Mesenchymal stem cell (in vitro differentiated cells and primary cell): ENCODE results near the gene DAGLB.
A peak's percentile ranks its signal among the peaks of the same experiment; 100 is the strongest.

Experiments
- DNase-seq: peaks from one replicate; pipeline ENCODE4 v3.0.0-alpha.2; 2013
- H2AFZ ChIP-seq: one replicate; pipeline ENCODE4 v1.6.1; 2013; ENCODE audit warnings: low read depth, mild to moderate bottlenecking, control low read depth, inconsistent platforms, low read length, moderate library complexity
- H2AK5ac ChIP-seq: 2 replicates; pipeline ENCODE4 v1.6.1; 2013; ENCODE audit warnings: low read length, moderate library complexity, mild to moderate bottlenecking, inconsistent platforms; ENCODE audit not compliant: severe bottlenecking
- H2BK120ac ChIP-seq: one replicate; pipeline ENCODE4 v1.6.1; 2013; ENCODE audit warnings: low read depth, mild to moderate bottlenecking, inconsistent platforms, low read length, moderate library complexity
- H2BK12ac ChIP-seq, 2 experiments: one replicate each; pipeline ENCODE4 v1.6.1; 2013; ENCODE audit warnings: inconsistent platforms in 2 of 2, low read length in 2 of 2, mild to moderate bottlenecking in 2 of 2, moderate library complexity in 2 of 2, control low read depth in 1 of 2
- H2BK15ac ChIP-seq: one replicate; pipeline ENCODE4 v1.6.1; 2013; ENCODE audit warnings: mild to moderate bottlenecking, low read depth, inconsistent platforms; ENCODE audit not compliant: poor library complexity, severe bottlenecking
- H2BK5ac ChIP-seq: 2 replicates; pipeline ENCODE4 v1.6.1; 2013; ENCODE audit warnings: low read depth, mild to moderate bottlenecking, low read length, control low read depth, inconsistent platforms; ENCODE audit not compliant: poor library complexity, severe bottlenecking
- H3K14ac ChIP-seq, 2 experiments: one replicate each; pipeline ENCODE4 v1.6.1; 2013; ENCODE audit warnings: inconsistent platforms in 2 of 2, low read length in 2 of 2, control low read depth in 1 of 2, mild to moderate bottlenecking in 1 of 2, moderate library complexity in 1 of 2
- H3K18ac ChIP-seq, 2 experiments: one replicate each; pipeline ENCODE4 v1.6.1; 2013; ENCODE audit warnings: inconsistent platforms in 2 of 2, low read length in 2 of 2, control low read depth in 1 of 2, low read depth in 1 of 2, mild to moderate bottlenecking in 1 of 2
- H3K23ac ChIP-seq, 2 experiments: one replicate each; pipeline ENCODE4 v1.6.1; 2013; ENCODE audit warnings: inconsistent platforms in 2 of 2, low read length in 2 of 2, mild to moderate bottlenecking in 2 of 2, moderate library complexity in 2 of 2, control low read depth in 1 of 2
- H3K27ac ChIP-seq: 2 replicates; pipeline ENCODE4 v1.5.1; 2013; ENCODE audit warnings: mild to moderate bottlenecking, moderate library complexity, low read length, control low read depth, inconsistent platforms; ENCODE audit not compliant: poor library complexity, severe bottlenecking
- H3K27me3 ChIP-seq, 2 experiments: 2 replicates each; pipeline versions ENCODE4 v1.6.1 to v1.7.0; 2013; ENCODE audit warnings: low read length in 2 of 2, mild to moderate bottlenecking in 2 of 2, moderate library complexity in 2 of 2, control low read depth in 1 of 2, inconsistent platforms in 1 of 2; ENCODE audit not compliant: control insufficient read depth in 1 of 2, insufficient read depth in 1 of 2
- H3K36me3 ChIP-seq, 2 experiments: 2 replicates each; pipeline versions ENCODE4 v1.6.1 to v1.7.0; 2013; ENCODE audit warnings: low read length in 2 of 2, control low read depth in 1 of 2, inconsistent platforms in 1 of 2, low read depth in 1 of 2, mild to moderate bottlenecking in 1 of 2; ENCODE audit not compliant: insufficient read depth in 2 of 2, control insufficient read depth in 1 of 2
- H3K4ac ChIP-seq, 2 experiments: one replicate each; pipeline ENCODE4 v1.6.1; 2013; ENCODE audit warnings: inconsistent platforms in 2 of 2, low read length in 2 of 2, mild to moderate bottlenecking in 2 of 2, moderate library complexity in 2 of 2, control low read depth in 1 of 2, low read depth in 1 of 2
- H3K4me1 ChIP-seq: 2 replicates; pipeline ENCODE4 v1.6.1; 2013; ENCODE audit warnings: low read depth, low read length, control low read depth; ENCODE audit not compliant: control insufficient read depth, insufficient read depth
- H3K4me2 ChIP-seq: 2 replicates; pipeline ENCODE4 v1.6.1; 2013; ENCODE audit warnings: low read length, mild to moderate bottlenecking, inconsistent platforms; ENCODE audit not compliant: poor library complexity, severe bottlenecking
- H3K4me3 ChIP-seq, 2 experiments: 2 replicates each; pipeline versions ENCODE4 v1.5.1 to v1.7.0; 2013; ENCODE audit warnings: low read length in 2 of 2, mild to moderate bottlenecking in 2 of 2, control low read depth in 1 of 2, low read depth in 1 of 2; ENCODE audit not compliant: insufficient read depth in 1 of 2
- H3K79me1 ChIP-seq: replicated peaks from 2 replicates; pipeline ENCODE4 v1.6.1; 2013; ENCODE audit warnings: mild to moderate bottlenecking, control low read depth, low read length, inconsistent platforms; ENCODE audit not compliant: poor library complexity, severe bottlenecking
- H3K9ac ChIP-seq: 2 replicates; pipeline ENCODE4 v1.7.0; 2013; ENCODE audit warnings: mild to moderate bottlenecking, low read length, moderate library complexity
- H3K9me3 ChIP-seq: 2 replicates; pipeline ENCODE4 v1.7.0; 2013; ENCODE audit warnings: mild to moderate bottlenecking, low read length; ENCODE audit not compliant: control insufficient read depth
- H4K8ac ChIP-seq: one replicate; pipeline ENCODE4 v1.6.1; 2013; ENCODE audit warnings: inconsistent platforms, mild to moderate bottlenecking, low read length, moderate library complexity
- H4K91ac ChIP-seq: one replicate; pipeline ENCODE4 v1.6.1; 2013; ENCODE audit warnings: mild to moderate bottlenecking, low read length, inconsistent platforms
- WGBS: methylation state at CpG from one replicate; pipeline ENCODE4 v1.1.7; 2013; ENCODE audit warnings: mixed read lengths; 5-methylcytosine and 5-hydroxymethylcytosine counted together

Gene DAGLB

GRCh38 chr7:6409944-6410693 is 37.6 kb downstream of the DAGLB start:
- H3K23ac ChIP-seq: no peak overlapping the region
- H2BK120ac ChIP-seq: no peak overlapping the region
- no peak overlapping the region for H3K27ac ChIP-seq
- H4K8ac ChIP-seq: peak overlapping the region; percentile 45
- no peak overlapping the region for H3K4ac ChIP-seq
- H3K9ac ChIP-seq: no peak overlapping the region
- no peak overlapping the region for H2BK12ac ChIP-seq
- no peak for DNase-seq
- no peaks in the 10 kb centered on the region for H3K9me3 ChIP-seq
- no peak overlapping the region for H2BK15ac ChIP-seq
- no peak overlapping the region for H2BK5ac ChIP-seq
- no peaks in the 10 kb centered on the region for H3K4me1 ChIP-seq
- H2AFZ ChIP-seq: no peak overlapping the region
- no peaks in the 10 kb centered on the region for H3K27me3 ChIP-seq
- no peak overlapping the region for H4K91ac ChIP-seq
- peaks cover 45% of the 10 kb centered on the region for H3K79me1 ChIP-seq
- H3K36me3 ChIP-seq: peaks cover 79 to 90% of the 10 kb centered on the region in 2 experiments
- no peak overlapping the region for H3K14ac ChIP-seq
- no peak overlapping the region for H3K4me3 ChIP-seq
- H3K4me2 ChIP-seq: no peak overlapping the region
- H2AK5ac ChIP-seq: no peak overlapping the region
- WGBS: 95% methylated on average over 32 of the region's 34 CpGs
- H3K18ac ChIP-seq: no peak overlapping the region

DNA sequence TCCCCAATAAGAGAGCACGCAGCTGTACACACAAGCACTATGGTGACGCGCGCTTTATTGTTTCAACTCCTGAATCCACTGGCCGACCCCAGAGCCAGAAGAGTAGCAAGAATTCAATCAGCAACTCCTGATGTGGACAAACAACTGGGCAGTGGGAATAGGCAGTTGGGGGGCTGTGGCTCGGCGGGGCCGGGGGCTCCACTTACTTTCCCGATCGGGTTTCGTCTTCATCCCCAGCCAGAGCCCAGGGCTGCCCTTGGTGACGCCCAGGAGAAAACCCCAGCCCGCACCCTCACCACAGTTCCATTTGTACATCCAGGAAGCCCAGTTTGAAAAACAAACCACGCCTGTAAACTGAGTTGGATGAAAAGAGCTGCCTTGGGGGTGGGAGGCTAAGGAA is 38.7 kb downstream of the DAGLB start:
- no peak overlapping the region for H4K8ac ChIP-seq
- no peaks in the 10 kb centered on the region for H3K9me3 ChIP-seq
- no peaks in the 10 kb centered on the region for H3K4me1 ChIP-seq
- H3K79me1 ChIP-seq: peaks cover 48% of the 10 kb centered on the region
- H3K14ac ChIP-seq: no peak overlapping the region
- no peak overlapping the region for H3K4me2 ChIP-seq
- no peak overlapping the region for H3K9ac ChIP-seq
- H3K4ac ChIP-seq: no peak overlapping the region
- no peak for DNase-seq
- H3K4me3 ChIP-seq: no peak overlapping the region
- no peak overlapping the region for H3K27ac ChIP-seq
- H4K91ac ChIP-seq: no peak overlapping the region
- no peak overlapping the region for H2BK120ac ChIP-seq
- H3K27me3 ChIP-seq: no peaks in the 10 kb centered on the region
- 97% methylated on average over 8 of the region's 14 CpGs for WGBS
- peaks cover 81 to 90% of the 10 kb centered on the region in 2 experiments for H3K36me3 ChIP-seq
- no peak overlapping the region for H2AFZ ChIP-seq
- H2BK15ac ChIP-seq: no peak overlapping the region
- H3K23ac ChIP-seq: no peak overlapping the region
- no peak overlapping the region for H2BK12ac ChIP-seq
- no peak overlapping the region for H2AK5ac ChIP-seq
- H2BK5ac ChIP-seq: no peak overlapping the region
- H3K18ac ChIP-seq: no peak overlapping the region

DNA sequence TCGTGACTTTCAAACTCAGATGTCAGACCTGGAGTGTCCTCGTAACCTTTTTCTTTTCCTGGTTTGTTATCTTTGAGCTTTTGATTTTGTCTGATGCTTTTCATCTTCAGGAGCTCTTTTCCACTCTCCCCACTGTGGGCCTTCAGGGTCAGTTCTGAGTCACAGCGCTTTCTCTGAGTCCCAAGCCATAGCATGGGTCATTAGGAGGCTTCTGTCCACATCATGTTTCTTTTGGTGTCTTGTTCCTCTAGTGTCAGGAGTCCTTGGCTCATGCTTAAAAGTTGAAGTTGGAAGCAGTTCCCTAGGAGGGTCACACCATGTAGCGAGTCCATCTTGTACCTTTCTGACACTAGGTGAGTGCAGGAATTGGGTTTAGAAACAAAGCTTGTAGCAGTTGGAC is 40.3 kb downstream of the DAGLB start:
- Histone ChIP-seq H3K4ac (no peak overlapping the region), H2BK15ac (no peak overlapping the region), H3K23ac (no peak overlapping the region), H3K9me3 (no peaks in the 10 kb centered on the region), H4K91ac (no peak overlapping the region), H2BK120ac (no peak overlapping the region), H2BK12ac (no peak overlapping the region), H2AFZ (no peak overlapping the region), H2AK5ac (no peak overlapping the region), H3K18ac (no peak overlapping the region), H3K4me1 (no peaks in the 10 kb centered on the region), H3K36me3 (peaks cover 78 to 95% of the 10 kb centered on the region in 2 experiments), H3K4me2 (no peak overlapping the region), H3K9ac (no peak overlapping the region), H3K4me3 (no peak overlapping the region), H3K27ac (no peak overlapping the region), H3K14ac (no peak overlapping the region), H3K79me1 (peaks cover 42% of the 10 kb centered on the region), H4K8ac (no peak overlapping the region), H2BK5ac (no peak overlapping the region), H3K27me3 (no peaks in the 10 kb centered on the region)
- 100% methylated on average over 4 of the region's 4 CpGs for WGBS
- no peak for DNase-seq

GRCh38 chr7:6406121-6406520 is 41.6 kb downstream of the DAGLB start:
- Histone ChIP-seq H3K27me3 (no peaks in the 10 kb centered on the region), H2BK12ac (no peak overlapping the region), H3K27ac (no peak overlapping the region), H3K4me1 (no peaks in the 10 kb centered on the region), H2BK5ac (no peak overlapping the region), H3K36me3 (peaks cover 79 to 94% of the 10 kb centered on the region in 2 experiments), H2BK120ac (no peak overlapping the region), H3K4me2 (no peak overlapping the region), H3K14ac (no peak overlapping the region), H3K18ac (no peak overlapping the region), H2AFZ (no peak overlapping the region), H2AK5ac (no peak overlapping the region), H3K23ac (no peak overlapping the region), H4K8ac (no peak overlapping the region), H3K79me1 (peaks cover 43% of the 10 kb centered on the region), H3K4ac (no peak overlapping the region), H3K9ac (no peak overlapping the region), H3K4me3 (no peak overlapping the region), H4K91ac (no peak overlapping the region), H2BK15ac (no peak overlapping the region), H3K9me3 (no peaks in the 10 kb centered on the region)
- DNase-seq: no peak
- WGBS: 90% methylated on average over 5 of the region's 5 CpGs
